ENCODE results near the gene LHX4.

Gene LHX4

DNA sequence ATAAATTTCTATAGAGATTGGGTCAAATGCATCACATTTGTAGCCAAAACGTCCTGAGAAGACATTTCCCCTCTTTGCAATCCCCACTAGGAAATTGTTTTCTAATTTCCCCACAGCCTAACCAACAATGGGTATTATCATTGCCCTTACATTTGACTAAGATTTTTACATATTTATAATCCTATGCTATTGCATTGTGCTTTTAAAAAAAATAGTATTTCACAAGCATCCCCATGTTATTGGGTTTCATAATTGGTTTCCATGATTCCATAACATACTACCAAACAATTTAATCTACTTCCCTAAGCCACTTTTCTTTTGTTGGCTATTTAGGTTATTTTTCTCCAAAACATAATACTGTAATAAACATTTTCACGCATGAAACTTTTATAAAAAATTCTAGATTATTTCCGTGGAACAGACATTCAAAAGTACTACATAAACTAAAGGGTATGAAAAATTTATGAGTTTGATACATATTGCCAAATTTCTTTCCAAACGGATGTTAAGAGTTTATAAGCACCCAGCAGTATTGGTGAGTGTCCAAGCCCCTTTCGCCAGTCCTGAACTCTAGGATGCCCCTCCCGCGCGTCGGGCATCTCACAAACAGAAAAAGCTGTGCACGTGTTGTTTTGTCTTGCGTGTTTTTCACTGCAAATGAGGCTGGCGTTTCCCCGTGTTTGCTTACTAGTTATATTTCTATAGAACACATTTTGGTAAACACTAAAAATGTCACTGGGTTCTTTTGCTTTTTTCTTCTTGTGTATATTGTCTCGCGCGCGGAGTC lies 2.0 kb upstream of the LHX4 start:
- TF ChIP-seq ZNF70 (CRISPR knock-in tag; IDR thresholded peaks at IDR 0.05) (no peak), ZFP30 (CRISPR knock-in tag; IDR thresholded peaks at IDR 0.05) (no peak), BACH2 (CRISPR knock-in tag; IDR thresholded peaks at IDR 0.05; ENCODE audit: borderline replicate concordance) (no peak), TCF4 (CRISPR knock-in tag; IDR thresholded peaks at IDR 0.05; ENCODE audit: borderline replicate concordance) (no peak), ZFP3 (CRISPR knock-in tag; IDR thresholded peaks at IDR 0.05) (no peak), CSDC2 (CRISPR knock-in tag; IDR thresholded peaks at IDR 0.05) (no peak), ESRRG (CRISPR knock-in tag; IDR thresholded peaks at IDR 0.05) (no peak), PPARA (CRISPR knock-in tag; IDR thresholded peaks at IDR 0.05; ENCODE audit: borderline replicate concordance) (no peak), ISL1 (CRISPR knock-in tag; IDR thresholded peaks at IDR 0.05) (no peak), RARB (CRISPR knock-in tag; IDR thresholded peaks at IDR 0.05) (no peak), TOX (CRISPR knock-in tag; IDR thresholded peaks at IDR 0.05; ENCODE audit: borderline replicate concordance) (no peak)
- TF ChIP-seq, protein P1, sequence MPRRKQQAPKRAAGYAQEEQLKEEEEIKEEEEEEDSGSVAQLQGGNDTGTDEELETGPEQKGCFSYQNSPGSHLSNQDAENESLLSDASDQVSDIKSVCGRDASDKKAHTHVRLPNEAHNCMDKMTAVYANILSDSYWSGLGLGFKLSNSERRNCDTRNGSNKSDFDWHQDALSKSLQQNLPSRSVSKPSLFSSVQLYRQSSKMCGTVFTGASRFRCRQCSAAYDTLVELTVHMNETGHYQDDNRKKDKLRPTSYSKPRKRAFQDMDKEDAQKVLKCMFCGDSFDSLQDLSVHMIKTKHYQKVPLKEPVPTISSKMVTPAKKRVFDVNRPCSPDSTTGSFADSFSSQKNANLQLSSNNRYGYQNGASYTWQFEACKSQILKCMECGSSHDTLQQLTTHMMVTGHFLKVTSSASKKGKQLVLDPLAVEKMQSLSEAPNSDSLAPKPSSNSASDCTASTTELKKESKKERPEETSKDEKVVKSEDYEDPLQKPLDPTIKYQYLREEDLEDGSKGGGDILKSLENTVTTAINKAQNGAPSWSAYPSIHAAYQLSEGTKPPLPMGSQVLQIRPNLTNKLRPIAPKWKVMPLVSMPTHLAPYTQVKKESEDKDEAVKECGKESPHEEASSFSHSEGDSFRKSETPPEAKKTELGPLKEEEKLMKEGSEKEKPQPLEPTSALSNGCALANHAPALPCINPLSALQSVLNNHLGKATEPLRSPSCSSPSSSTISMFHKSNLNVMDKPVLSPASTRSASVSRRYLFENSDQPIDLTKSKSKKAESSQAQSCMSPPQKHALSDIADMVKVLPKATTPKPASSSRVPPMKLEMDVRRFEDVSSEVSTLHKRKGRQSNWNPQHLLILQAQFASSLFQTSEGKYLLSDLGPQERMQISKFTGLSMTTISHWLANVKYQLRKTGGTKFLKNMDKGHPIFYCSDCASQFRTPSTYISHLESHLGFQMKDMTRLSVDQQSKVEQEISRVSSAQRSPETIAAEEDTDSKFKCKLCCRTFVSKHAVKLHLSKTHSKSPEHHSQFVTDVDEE (CRISPR knock-in tag; IDR thresholded peaks at IDR 0.05) = no peak
- TF ChIP-seq, protein P2, sequence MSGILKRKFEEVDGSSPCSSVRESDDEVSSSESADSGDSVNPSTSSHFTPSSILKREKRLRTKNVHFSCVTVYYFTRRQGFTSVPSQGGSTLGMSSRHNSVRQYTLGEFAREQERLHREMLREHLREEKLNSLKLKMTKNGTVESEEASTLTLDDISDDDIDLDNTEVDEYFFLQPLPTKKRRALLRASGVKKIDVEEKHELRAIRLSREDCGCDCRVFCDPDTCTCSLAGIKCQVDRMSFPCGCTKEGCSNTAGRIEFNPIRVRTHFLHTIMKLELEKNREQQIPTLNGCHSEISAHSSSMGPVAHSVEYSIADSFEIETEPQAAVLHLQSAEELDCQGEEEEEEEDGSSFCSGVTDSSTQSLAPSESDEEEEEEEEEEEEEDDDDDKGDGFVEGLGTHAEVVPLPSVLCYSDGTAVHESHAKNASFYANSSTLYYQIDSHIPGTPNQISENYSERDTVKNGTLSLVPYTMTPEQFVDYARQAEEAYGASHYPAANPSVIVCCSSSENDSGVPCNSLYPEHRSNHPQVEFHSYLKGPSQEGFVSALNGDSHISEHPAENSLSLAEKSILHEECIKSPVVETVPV (CRISPR knock-in tag; IDR thresholded peaks at IDR 0.05) = no peak
- TF ChIP-seq, protein P3, sequence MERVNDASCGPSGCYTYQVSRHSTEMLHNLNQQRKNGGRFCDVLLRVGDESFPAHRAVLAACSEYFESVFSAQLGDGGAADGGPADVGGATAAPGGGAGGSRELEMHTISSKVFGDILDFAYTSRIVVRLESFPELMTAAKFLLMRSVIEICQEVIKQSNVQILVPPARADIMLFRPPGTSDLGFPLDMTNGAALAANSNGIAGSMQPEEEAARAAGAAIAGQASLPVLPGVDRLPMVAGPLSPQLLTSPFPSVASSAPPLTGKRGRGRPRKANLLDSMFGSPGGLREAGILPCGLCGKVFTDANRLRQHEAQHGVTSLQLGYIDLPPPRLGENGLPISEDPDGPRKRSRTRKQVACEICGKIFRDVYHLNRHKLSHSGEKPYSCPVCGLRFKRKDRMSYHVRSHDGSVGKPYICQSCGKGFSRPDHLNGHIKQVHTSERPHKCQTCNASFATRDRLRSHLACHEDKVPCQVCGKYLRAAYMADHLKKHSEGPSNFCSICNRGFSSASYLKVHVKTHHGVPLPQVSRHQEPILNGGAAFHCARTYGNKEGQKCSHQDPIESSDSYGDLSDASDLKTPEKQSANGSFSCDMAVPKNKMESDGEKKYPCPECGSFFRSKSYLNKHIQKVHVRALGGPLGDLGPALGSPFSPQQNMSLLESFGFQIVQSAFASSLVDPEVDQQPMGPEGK (CRISPR knock-in tag; IDR thresholded peaks at IDR 0.05; ENCODE audit: borderline replicate concordance) = no peak
- TF ChIP-seq, protein P4, sequence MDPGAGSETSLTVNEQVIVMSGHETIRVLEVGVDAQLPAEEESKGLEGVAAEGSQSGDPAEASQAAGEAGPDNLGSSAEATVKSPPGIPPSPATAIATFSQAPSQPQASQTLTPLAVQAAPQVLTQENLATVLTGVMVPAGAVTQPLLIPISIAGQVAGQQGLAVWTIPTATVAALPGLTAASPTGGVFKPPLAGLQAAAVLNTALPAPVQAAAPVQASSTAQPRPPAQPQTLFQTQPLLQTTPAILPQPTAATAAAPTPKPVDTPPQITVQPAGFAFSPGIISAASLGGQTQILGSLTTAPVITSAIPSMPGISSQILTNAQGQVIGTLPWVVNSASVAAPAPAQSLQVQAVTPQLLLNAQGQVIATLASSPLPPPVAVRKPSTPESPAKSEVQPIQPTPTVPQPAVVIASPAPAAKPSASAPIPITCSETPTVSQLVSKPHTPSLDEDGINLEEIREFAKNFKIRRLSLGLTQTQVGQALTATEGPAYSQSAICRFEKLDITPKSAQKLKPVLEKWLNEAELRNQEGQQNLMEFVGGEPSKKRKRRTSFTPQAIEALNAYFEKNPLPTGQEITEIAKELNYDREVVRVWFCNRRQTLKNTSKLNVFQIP (CRISPR knock-in tag; IDR thresholded peaks at IDR 0.05; ENCODE audit: borderline replicate concordance, low read depth) = no peak
- ATAC-seq = no peak

DNA sequence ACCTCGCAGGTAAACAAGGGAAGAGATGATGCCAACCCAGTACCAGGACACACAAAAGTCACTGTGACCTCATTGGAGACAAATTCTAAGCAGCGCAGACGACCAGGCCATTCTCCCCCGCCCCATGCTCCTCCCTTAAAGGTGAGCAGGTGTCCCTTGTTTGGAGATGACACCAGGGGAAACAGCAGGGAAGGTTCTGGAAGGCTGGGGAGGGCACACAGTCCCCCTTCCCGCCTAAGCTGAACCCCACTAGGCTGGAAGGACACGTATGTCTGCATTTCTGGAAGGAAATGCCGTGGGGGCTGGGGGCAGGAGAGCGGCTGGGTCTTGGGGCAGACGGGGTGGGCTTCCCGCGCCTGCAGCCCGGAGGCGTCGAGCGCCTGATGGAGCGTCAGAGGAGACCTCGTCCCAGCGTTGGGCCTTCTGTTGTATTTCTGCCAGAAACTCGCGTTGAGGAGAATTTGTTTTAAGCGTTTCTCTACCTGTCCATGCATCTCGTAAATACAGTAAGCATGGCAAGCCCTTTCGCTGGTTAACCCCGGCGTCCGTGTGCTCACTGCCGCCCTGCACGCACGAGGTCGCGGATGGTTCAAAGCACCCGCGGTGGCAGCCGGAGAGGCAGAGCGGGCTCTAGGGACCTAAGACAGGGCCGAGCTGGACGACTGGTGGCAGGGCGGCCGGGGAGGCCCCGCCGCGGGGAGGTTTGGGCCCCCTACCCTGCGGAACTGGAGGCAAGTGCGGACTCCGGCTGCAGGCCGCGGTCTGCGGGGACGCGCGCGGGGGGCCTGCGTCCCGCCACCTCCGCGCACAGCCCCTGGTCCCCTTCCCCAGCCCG lies 1.2 kb upstream of the LHX4 start:
- no peak for TF ChIP-seq SNAI2 (CRISPR knock-in tag; IDR thresholded peaks at IDR 0.05)
- TF ChIP-seq, protein P5, sequence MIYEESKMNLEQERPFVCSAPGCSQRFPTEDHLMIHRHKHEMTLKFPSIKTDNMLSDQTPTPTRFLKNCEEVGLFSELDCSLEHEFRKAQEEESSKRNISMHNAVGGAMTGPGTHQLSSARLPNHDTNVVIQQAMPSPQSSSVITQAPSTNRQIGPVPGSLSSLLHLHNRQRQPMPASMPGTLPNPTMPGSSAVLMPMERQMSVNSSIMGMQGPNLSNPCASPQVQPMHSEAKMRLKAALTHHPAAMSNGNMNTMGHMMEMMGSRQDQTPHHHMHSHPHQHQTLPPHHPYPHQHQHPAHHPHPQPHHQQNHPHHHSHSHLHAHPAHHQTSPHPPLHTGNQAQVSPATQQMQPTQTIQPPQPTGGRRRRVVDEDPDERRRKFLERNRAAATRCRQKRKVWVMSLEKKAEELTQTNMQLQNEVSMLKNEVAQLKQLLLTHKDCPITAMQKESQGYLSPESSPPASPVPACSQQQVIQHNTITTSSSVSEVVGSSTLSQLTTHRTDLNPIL (CRISPR knock-in tag; IDR thresholded peaks at IDR 0.05; ENCODE audit: low read depth) = no peak
- ATAC-seq = peak; percentile 10

DNA sequence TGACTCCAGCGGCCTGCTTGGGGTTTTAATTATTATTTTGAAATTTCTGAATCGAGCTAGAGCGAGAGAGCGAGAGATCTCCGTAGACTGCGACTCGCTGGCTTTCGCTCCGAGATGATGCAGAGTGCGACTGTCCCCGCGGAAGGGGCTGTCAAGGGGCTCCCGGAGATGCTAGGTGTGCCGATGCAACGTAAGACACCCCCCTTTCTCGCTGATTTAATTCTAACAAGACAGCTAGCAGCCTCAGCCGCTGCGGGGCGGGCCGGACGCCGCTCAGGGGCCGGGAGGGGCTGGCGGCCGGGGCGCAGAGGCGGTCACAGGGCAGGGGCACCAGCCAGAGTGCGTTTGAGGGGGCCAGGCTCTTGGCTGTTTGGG lies 339 bp downstream of the LHX4 start:
- no peak; the same call in 1 of the 3 replicates for ATAC-seq
- TF ChIP-seq ZFP30 (CRISPR knock-in tag; IDR thresholded peaks at IDR 0.05) (no peak), ESRRG (CRISPR knock-in tag; IDR thresholded peaks at IDR 0.05) (no peak), PPARA (CRISPR knock-in tag; IDR thresholded peaks at IDR 0.05; ENCODE audit: borderline replicate concordance) (no peak), SNAI2 (CRISPR knock-in tag; IDR thresholded peaks at IDR 0.05) (no peak), BACH2 (CRISPR knock-in tag; IDR thresholded peaks at IDR 0.05; ENCODE audit: borderline replicate concordance) (no peak), RARB (CRISPR knock-in tag; IDR thresholded peaks at IDR 0.05) (no peak), ZNF565 (CRISPR knock-in tag; conservative IDR thresholded peaks at IDR 0.05; ENCODE audit: low read depth) (no peak), OSR1 (CRISPR knock-in tag; IDR thresholded peaks at IDR 0.05) (no peak), ARNTL (CRISPR knock-in tag; IDR thresholded peaks at IDR 0.05; ENCODE audit: borderline replicate concordance, low read depth) (no peak), TCF4 (CRISPR knock-in tag; IDR thresholded peaks at IDR 0.05; ENCODE audit: borderline replicate concordance) (no peak), TOX (CRISPR knock-in tag; IDR thresholded peaks at IDR 0.05; ENCODE audit: borderline replicate concordance) (no peak), GLIS3 (CRISPR knock-in tag; IDR thresholded peaks at IDR 0.05) (no peak)
- TF ChIP-seq, protein P5 (CRISPR knock-in tag; IDR thresholded peaks at IDR 0.05; ENCODE audit: low read depth) = no peak
- TF ChIP-seq, protein P4 (CRISPR knock-in tag; IDR thresholded peaks at IDR 0.05; ENCODE audit: borderline replicate concordance, low read depth) = no peak
